HEK293 (cell line): ENCODE results near the gene CTDNEP1.

Experiments used
- BCL6B ChIP-seq: fragments of 450-650 bp; formaldehyde crosslinking; IDR thresholded peaks from 2 replicates; pipeline ENCODE4 v1.5.1; 2017; ENCODE audit warnings: missing biosample characterization, missing genetic modification characterization
- GLI4 ChIP-seq: fragments of 450-650 bp; formaldehyde crosslinking; IDR thresholded peaks from 2 replicates; pipeline ENCODE4 v1.5.1; 2016; ENCODE audit warnings: missing biosample characterization, missing genetic modification characterization
- MZF1 ChIP-seq: fragments of 450-650 bp; formaldehyde crosslinking; IDR thresholded peaks from 2 replicates; pipeline ENCODE4 v1.5.1; 2017; ENCODE audit warnings: missing biosample characterization, missing genetic modification characterization, borderline replicate concordance
- OSR2 ChIP-seq: fragments of 450-650 bp; formaldehyde crosslinking; IDR thresholded peaks from 2 replicates; pipeline ENCODE4 v1.5.1; 2016; ENCODE audit warnings: missing biosample characterization, missing genetic modification characterization
- PRDM2 ChIP-seq: fragments of 450-650 bp; formaldehyde crosslinking; IDR thresholded peaks from 2 replicates; pipeline ENCODE4 v1.5.1; 2016; ENCODE audit warnings: missing biosample characterization, missing genetic modification characterization, borderline replicate concordance
- ZBTB6 ChIP-seq: fragments of 450-650 bp; formaldehyde crosslinking; IDR thresholded peaks from 2 replicates; pipeline ENCODE4 v1.5.1; 2017; ENCODE audit warnings: missing biosample characterization, missing genetic modification characterization
- ZFP3 ChIP-seq: fragments of 450-650 bp; formaldehyde crosslinking; IDR thresholded peaks from 2 replicates; pipeline ENCODE4 v1.5.1; 2016; ENCODE audit warnings: low read depth, missing biosample characterization, missing genetic modification characterization
- ZFP37 ChIP-seq: fragments of 450-650 bp; formaldehyde crosslinking; IDR thresholded peaks from 2 replicates; pipeline ENCODE4 v1.5.1; 2016; ENCODE audit warnings: missing biosample characterization, missing genetic modification characterization
- ZFP69B ChIP-seq: fragments of 450-650 bp; formaldehyde crosslinking; IDR thresholded peaks from 2 replicates; pipeline ENCODE4 v1.5.1; 2016; ENCODE audit warnings: missing biosample characterization, missing genetic modification characterization
- ZIC2 ChIP-seq: fragments of 450-650 bp; formaldehyde crosslinking; IDR thresholded peaks from 2 replicates; pipeline ENCODE4 v1.5.1; 2016; ENCODE audit warnings: missing biosample characterization, missing genetic modification characterization
- ZNF114 ChIP-seq: fragments of 450-650 bp; formaldehyde crosslinking; IDR thresholded peaks from 2 replicates; pipeline ENCODE4 v1.5.0; 2017; ENCODE audit warnings: missing biosample characterization, missing genetic modification characterization
- ZNF121 ChIP-seq: fragments of 450-650 bp; formaldehyde crosslinking; IDR thresholded peaks from 2 replicates; pipeline ENCODE4 v1.5.1; 2016; ENCODE audit warnings: missing biosample characterization, missing genetic modification characterization
- ZNF132 ChIP-seq: fragments of 450-650 bp; formaldehyde crosslinking; IDR thresholded peaks from 2 replicates; pipeline ENCODE4 v1.5.1; 2017; ENCODE audit warnings: missing biosample characterization, missing genetic modification characterization, borderline replicate concordance
- ZNF140 ChIP-seq: fragments of 450-650 bp; formaldehyde crosslinking; IDR thresholded peaks from 2 replicates; pipeline ENCODE4 v1.5.1; 2016; ENCODE audit warnings: missing biosample characterization, missing genetic modification characterization
- ZNF184 ChIP-seq: fragments of 450-650 bp; IDR thresholded peaks from 2 replicates; pipeline ENCODE4 v1.5.1; 2018; ENCODE audit warnings: missing biosample characterization, mild to moderate bottlenecking, missing genetic modification characterization
- ZNF248 ChIP-seq: fragments of 450-650 bp; formaldehyde crosslinking; IDR thresholded peaks from 2 replicates; pipeline ENCODE4 v1.5.1; 2017; ENCODE audit warnings: missing biosample characterization, missing genetic modification characterization
- ZNF26 ChIP-seq: fragments of 450-650 bp; formaldehyde crosslinking; IDR thresholded peaks from 2 replicates; pipeline ENCODE4 v1.5.1; 2016; ENCODE audit warnings: missing biosample characterization, missing genetic modification characterization
- ZNF280C ChIP-seq: fragments of 450-650 bp; formaldehyde crosslinking; IDR thresholded peaks from 2 replicates; pipeline ENCODE4 v1.5.1; 2016; ENCODE audit warnings: missing biosample characterization, missing genetic modification characterization
- ZNF354C ChIP-seq: fragments of 450-650 bp; formaldehyde crosslinking; IDR thresholded peaks from 2 replicates; pipeline ENCODE4 v1.5.1; 2016; ENCODE audit warnings: missing biosample characterization, missing genetic modification characterization, low read depth, borderline replicate concordance
- ZNF488 ChIP-seq: fragments of 450-650 bp; formaldehyde crosslinking; IDR thresholded peaks from 2 replicates; pipeline ENCODE4 v1.5.1; 2016; ENCODE audit warnings: missing biosample characterization, missing genetic modification characterization
- ZNF510 ChIP-seq: fragments of 450-650 bp; formaldehyde crosslinking; IDR thresholded peaks from 2 replicates; pipeline ENCODE4 v1.5.1; 2018; ENCODE audit warnings: mild to moderate bottlenecking, missing genetic modification characterization, missing biosample characterization; ENCODE audit not compliant: insufficient replicate concordance
- ZNF521 ChIP-seq: fragments of 450-650 bp; formaldehyde crosslinking; IDR thresholded peaks from 2 replicates; pipeline ENCODE4 v1.5.1; 2017; ENCODE audit warnings: missing biosample characterization, mild to moderate bottlenecking, missing genetic modification characterization
- ZNF624 ChIP-seq: fragments of 450-650 bp; formaldehyde crosslinking; IDR thresholded peaks from 2 replicates; pipeline ENCODE4 v1.5.1; 2017; ENCODE audit warnings: missing biosample characterization, missing genetic modification characterization
- ZSCAN30 ChIP-seq: fragments of 450-650 bp; IDR thresholded peaks from 2 replicates; pipeline ENCODE4 v1.5.1; 2018; ENCODE audit warnings: missing biosample characterization, mild to moderate bottlenecking, missing genetic modification characterization, moderate library complexity
- ZXDB ChIP-seq: fragments of 450-650 bp; formaldehyde crosslinking; IDR thresholded peaks from 2 replicates; pipeline ENCODE4 v1.5.1; 2016; ENCODE audit warnings: missing biosample characterization, missing genetic modification characterization

The CTDNEP1 gene

GRCh38 chr17:7262935-7263800 is 11.6 kb upstream of the CTDNEP1 start (continued):
- TF ChIP-seq ZNF248, result no peak
- no peak for TF ChIP-seq ZNF114 (tag by site-specific recombination)
- no peak for TF ChIP-seq ZFP37 (tag by site-specific recombination)
- TF ChIP-seq ZNF521 (tag by site-specific recombination), result no peak
- no peak for TF ChIP-seq ZNF121 (tag by site-specific recombination)
- TF ChIP-seq ZNF132 (tag by site-specific recombination), result no peak
- no peak for TF ChIP-seq ZNF280C
- no peak for TF ChIP-seq ZXDB
- no peak for TF ChIP-seq ZIC2
- TF ChIP-seq ZSCAN30 (tag by site-specific recombination), result no peak
- TF ChIP-seq ZNF26 (tag by site-specific recombination), result no peak
- TF ChIP-seq ZNF488 (tag by site-specific recombination), result no peak
- no peak for TF ChIP-seq ZNF354C (tag by site-specific recombination)
- TF ChIP-seq ZBTB6 (tag by site-specific recombination), result no peak
- no peak for TF ChIP-seq ZNF624 (tag by site-specific recombination)
- no peak for TF ChIP-seq GLI4 (tag by site-specific recombination)
- no peak for TF ChIP-seq ZFP69B (tag by site-specific recombination)
- no peak for TF ChIP-seq ZNF140 (tag by site-specific recombination)
- no peak for TF ChIP-seq ZNF510 (tag by site-specific recombination)
- TF ChIP-seq ZNF184 (tag by site-specific recombination), result no peak
- TF ChIP-seq MZF1, result no peak
- TF ChIP-seq ZFP3 (tag by site-specific recombination), result no peak
- no peak; the same call in 1 of the 2 replicates for TF ChIP-seq BCL6B (tag by site-specific recombination)
- no peak for TF ChIP-seq PRDM2
- no peak for TF ChIP-seq OSR2
